ENCODE measurements around the gene RAB3A.

Gene RAB3A

GRCh38 chr19:18197306-18197705, 6.5 kb downstream of the RAB3A start:
- DNase-seq (ENCODE audit: low spot score) = no peak

- DNase-seq (ENCODE audit: low spot score) = no peak
Observed at GRCh38 chr19:18196511-18196845, 7.4 kb downstream of the RAB3A start.

GRCh38 chr19:18194554-18195238, 9.1 kb downstream of the RAB3A start:
- no peak for DNase-seq (ENCODE audit: low spot score)

- no peak for DNase-seq (ENCODE audit: low spot score)
Observed at GRCh38 chr19:18194181-18194530, 9.7 kb downstream of the RAB3A start.

- DNase-seq (ENCODE audit: low spot score) = no peak
Observed at GRCh38 chr19:18193388-18194180, 10.3 kb downstream of the RAB3A start.

- DNase-seq (ENCODE audit: low spot score) = peak; percentile 97
Observed at GRCh38 chr19:18192673-18193387, 11.0 kb downstream of the RAB3A start, which contains the start of gene MPV17L2. Gene MPV17L2 (plus strand): TSS chr19:18193218. CDS start chr19:18193282, 64 bp downstream.

- DNase-seq (ENCODE audit: low spot score) = no peak
Observed at GRCh38 chr19:18191640-18192062, 12.2 kb downstream of the RAB3A start.

- DNase-seq (ENCODE audit: low spot score) = no peak
Observed at GRCh38 chr19:18190278-18190677, 13.6 kb downstream of the RAB3A start.

- DNase-seq (ENCODE audit: low spot score) = no peak
Observed at GRCh38 chr19:18185538-18185937, 18.3 kb downstream of the RAB3A start.

GRCh38 chr19:18183529-18183928, 20.3 kb downstream of the RAB3A start:
- no peak for DNase-seq (ENCODE audit: low spot score)

- no peak for DNase-seq (ENCODE audit: low spot score)
Observed at GRCh38 chr19:18179957-18180356, 23.9 kb downstream of the RAB3A start.

- DNase-seq (ENCODE audit: low spot score) = peak; percentile 5
Observed at GRCh38 chr19:18176367-18177310, 27.2 kb downstream of the RAB3A start.

GRCh38 chr19:18174983-18175382, 28.9 kb downstream of the RAB3A start:
- no peak for DNase-seq (ENCODE audit: low spot score)

GRCh38 chr19:18173572-18174288, 30.1 kb downstream of the RAB3A start, which contains the start of gene IFI30:
Gene IFI30 (plus strand): TSS chr19:18173813. CDS start chr19:18173842, 29 bp downstream.
- peak; percentile 83 for DNase-seq (ENCODE audit: low spot score)

GRCh38 chr19:18173054-18173571, 30.7 kb downstream of the RAB3A start:
- DNase-seq (ENCODE audit: low spot score) = no peak

- DNase-seq (ENCODE audit: low spot score) = no peak
Observed at GRCh38 chr19:18172331-18173053, 31.4 kb downstream of the RAB3A start.

GRCh38 chr19:18171605-18172327, 32.1 kb downstream of the RAB3A start:
- no peak for DNase-seq (ENCODE audit: low spot score)

GRCh38 chr19:18170714-18171255, 33.1 kb downstream of the RAB3A start:
- no peak for DNase-seq (ENCODE audit: low spot score)
